Keratinocyte (primary cell): ENCODE data around the gene ZNF142.

Source experiments
- CTCF ChIP-seq, 3 experiments: IDR thresholded peaks in 1 of 3; conservative IDR thresholded peaks in 1 of 3; optimal IDR thresholded peaks in 1 of 3; 2 replicates in 2 of 3; 3 replicates in 1 of 3; pipeline versions ENCODE3 to v1.5.1; 2011; ENCODE audit warnings: low read length in 3 of 3, mild to moderate bottlenecking in 3 of 3, moderate library complexity in 2 of 3, control low read depth in 1 of 3, inconsistent platforms in 1 of 3; ENCODE audit not compliant: insufficient read depth in 2 of 3; ENCODE audit errors: extremely low read depth in 1 of 3
- EZH2 ChIP-seq: IDR thresholded peaks from one replicate; pipeline ENCODE4 v1.6.1; 2012; ENCODE audit warnings: inconsistent platforms, mild to moderate bottlenecking, low read length, moderate library complexity

GRCh38 chr2:218626369-218626768, 33.1 kb downstream of the ZNF142 start:
- TF ChIP-seq CTCF (optimal IDR thresholded peaks at IDR 0.05 in 1 of 3, IDR thresholded peaks at IDR 0.05 in 1 of 3, conservative IDR thresholded peaks at IDR 0.05 in 1 of 3; ENCODE audit: extremely low read depth in 1 of 3, insufficient read depth in 2 of 3, low read length in 3 of 3) (no peak), EZH2 (no peak)
